GM19099 (cell line): ENCODE data around the gene RRH.
A peak's percentile ranks its signal among the peaks of the same experiment; 100 is the strongest.

Experiments used
- POLR2A ChIP-seq: IDR thresholded peaks from 3 replicates; pipeline ENCODE4 v1.6.1; 2011; ENCODE audit warnings: low read depth; ENCODE audit not compliant: insufficient read length; ENCODE audit errors: extremely low read depth

RRH gene, protein sequence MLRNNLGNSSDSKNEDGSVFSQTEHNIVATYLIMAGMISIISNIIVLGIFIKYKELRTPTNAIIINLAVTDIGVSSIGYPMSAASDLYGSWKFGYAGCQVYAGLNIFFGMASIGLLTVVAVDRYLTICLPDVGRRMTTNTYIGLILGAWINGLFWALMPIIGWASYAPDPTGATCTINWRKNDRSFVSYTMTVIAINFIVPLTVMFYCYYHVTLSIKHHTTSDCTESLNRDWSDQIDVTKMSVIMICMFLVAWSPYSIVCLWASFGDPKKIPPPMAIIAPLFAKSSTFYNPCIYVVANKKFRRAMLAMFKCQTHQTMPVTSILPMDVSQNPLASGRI

DNA sequence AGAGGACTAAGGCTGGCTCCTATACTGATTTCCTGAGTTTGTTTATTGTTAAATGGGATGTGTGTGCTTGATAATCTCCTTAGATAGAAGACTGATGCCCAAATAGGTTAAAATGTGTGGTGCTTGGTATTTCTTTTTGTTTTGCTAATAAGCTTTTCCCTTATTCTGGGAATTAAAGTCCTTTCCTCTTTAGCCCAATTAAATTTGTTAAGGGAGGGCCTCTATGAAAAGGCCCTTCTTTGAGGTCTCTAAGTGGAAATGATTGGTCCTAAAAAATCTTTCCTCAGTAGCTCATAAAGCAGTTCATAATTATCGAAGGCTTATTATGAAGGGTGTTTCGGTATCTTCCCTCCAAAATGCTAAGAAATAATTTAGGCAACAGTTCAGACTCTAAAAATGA lies at the start of gene RRH:
Gene RRH, plus strand, starts transcription at position 301 of the 400 bp plus-strand sequence. Its CDS starts 56 bp downstream, at position 357.
- no peak for TF ChIP-seq POLR2A

DNA sequence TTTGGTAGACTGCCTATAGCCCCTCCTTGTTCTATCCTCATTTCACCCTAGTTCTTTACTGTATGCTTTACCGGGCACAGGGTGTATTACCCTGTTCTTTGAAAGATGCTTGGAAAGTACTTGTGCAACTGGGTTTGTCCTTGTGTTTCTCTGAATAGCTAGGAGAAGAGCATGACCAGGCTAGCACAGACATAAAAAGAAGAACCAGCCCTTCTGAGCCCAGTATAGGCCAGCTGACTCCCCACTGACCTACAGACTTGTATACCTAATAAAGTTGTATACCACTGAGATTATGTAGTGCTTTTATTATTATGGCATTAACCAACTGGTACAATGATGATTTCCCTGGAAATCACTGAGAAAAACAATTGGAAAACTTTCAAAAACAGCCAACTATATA lies 40.9 kb upstream of the RRH start:
- TF ChIP-seq POLR2A, result no peak

DNA sequence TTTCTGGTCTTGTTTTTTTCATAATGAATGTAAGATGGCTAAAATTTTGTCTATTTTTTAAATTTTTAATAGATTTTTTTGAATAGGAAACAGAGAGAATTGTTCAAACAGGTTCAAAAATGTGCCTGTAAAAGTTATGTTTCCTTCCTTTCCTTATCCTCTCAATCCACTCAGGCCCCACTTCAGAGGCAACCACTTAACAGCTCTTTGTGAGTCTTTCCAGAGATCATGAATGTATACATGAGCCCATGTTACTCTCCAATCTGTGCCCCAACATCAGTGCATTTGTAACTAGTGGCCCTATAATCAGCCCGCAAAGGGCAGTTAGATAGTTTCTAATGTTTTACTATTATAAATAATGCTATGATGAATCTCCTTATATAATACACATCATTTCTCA lies 40.0 kb upstream of the RRH start:
- TF ChIP-seq POLR2A, result no peak

DNA sequence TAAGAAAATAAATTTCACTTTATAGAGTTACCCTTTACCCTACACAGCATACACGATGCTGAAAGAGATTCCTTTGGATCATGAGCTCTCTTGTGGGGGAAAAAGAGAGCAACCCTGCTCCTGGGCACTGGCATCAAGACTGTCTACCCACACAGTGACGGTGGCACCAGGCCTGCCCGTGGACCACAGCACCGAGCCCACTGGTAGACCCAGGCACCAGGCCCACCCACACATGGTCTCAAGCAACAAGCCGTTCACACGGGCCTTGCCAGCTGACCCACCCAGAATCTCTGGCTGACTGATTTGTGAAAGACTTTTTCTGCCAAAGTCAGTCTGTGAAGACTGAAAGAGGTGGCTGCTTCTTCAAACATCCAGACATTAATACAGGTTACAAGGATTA lies 32.7 kb upstream of the RRH start:
- no peak for TF ChIP-seq POLR2A

DNA sequence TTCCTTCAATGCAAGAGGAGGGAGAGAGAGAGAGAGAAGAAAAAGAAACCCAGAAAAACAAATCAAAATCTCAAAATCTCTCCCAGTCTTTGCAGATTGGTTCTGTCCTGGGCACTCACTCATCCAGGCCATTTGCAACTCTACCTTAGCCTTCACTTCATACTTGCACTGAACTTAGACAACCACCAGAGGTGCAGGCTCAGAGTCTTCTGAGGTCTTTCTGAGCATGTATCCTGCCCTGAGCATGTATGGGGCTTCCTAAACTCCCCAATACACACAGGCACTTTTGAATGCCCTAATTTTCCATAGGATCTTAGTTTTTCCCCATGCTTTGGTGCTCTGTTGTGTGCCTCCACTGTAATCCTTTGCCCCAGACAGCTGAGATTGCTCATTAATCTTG lies 28.9 kb upstream of the RRH start:
- TF ChIP-seq POLR2A, result no peak

DNA sequence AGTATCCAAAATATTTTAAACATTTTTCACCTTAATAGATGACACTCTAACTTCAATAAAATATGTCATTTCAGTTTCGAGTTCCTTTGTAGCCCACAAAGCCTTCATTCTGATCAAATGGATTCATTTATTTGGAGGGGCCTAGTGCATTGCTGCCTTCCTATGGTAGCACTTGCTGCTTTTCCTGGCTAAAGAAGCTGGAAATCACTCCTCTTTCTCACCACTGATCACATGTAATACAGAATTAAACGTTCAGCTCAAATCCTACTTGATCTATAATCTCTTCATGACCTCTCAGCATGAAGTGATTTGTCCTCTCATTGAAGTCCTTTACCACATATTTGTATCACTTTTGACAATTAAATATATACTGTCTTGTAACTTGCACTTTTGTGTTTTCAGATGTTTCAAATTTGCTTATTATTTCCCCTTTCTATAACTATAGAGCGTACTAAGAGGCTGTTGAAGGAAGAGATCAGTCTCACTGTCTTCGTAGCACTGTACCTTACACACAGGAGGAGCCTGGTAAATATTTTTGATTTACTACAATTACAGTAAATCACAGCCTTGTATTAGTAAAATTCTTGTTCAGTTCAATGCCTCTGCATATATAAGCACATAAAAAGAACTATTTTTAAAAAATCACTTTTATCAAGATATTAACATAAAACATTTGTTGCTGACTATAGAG lies 26.5 kb upstream of the RRH start:
- no peak for TF ChIP-seq POLR2A

DNA sequence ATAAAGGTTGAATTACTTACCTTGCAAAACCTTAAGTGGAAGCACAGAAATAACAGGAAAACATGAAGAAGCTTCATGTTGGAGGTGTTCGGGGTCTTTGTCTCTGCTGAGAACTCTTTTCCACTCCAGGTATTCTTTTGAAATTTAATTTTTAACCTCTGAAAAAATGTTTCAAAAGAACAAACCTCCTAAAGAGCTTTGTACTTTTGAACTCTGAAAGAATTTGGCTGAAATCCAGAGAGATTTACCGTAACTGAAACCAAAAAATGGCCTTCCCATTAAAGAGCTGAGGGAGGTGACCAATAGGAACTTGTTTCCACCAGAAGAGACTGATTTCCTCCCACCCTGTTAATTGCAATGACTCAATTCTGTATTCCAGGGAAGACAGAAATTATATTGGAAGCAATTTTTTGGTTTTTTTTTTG lies 25.9 kb upstream of the RRH start, which contains the start of gene CFI:
Gene CFI, minus strand, starts transcription at position 105 of the 425 bp plus-strand sequence. Its CDS starts 28 bp downstream, at position 77.
- no peak for TF ChIP-seq POLR2A

DNA sequence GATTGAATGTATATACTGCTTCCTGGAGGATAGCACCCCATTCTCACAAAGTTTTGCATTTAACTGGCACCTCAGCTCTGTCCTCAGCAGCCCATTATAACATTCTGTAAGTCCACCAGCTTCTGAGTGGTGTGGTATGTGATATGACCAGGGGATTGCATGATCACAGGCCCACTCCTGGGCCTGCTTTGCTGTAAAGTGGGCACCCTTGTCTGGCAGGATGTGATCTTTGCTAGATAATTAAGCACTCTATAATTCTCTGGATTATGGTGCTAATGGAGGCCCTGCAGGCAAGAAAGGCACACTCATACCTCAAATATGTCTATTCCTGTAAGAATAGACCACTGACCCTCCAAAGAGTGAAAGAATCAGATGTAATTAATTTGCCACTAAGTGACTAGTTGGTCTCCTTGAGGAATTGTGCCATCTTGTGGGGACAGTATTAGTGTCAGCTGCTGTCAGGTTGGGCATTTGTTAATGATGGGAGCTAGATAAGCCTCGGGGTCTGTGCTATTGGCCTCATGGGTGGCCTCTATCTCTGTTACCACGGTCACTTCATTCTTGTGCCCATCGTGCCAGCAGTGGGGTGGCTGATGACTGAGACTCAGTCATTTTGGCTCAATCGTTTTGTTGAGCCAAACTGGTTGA lies 23.7 kb upstream of the RRH start:
- TF ChIP-seq POLR2A, result no peak

DNA sequence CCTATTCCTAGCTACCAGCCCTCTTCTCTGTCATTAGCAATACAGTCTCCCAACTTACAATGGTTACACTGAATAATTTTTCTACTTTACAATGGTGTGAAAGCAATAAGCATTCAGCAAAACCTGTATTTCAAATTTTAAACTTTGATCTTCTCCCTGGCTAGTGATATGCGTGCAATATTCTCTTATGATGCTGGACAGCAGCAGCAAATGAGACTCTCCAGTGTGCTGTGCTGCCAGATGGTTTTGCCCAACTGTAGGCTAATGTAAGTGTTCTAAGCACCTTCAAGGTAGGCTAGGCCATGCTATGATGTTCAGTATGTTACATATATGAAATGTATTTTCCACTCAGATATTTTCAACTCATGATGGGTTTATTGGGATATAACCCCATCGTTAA lies 18.1 kb upstream of the RRH start:
- no peak for TF ChIP-seq POLR2A

DNA sequence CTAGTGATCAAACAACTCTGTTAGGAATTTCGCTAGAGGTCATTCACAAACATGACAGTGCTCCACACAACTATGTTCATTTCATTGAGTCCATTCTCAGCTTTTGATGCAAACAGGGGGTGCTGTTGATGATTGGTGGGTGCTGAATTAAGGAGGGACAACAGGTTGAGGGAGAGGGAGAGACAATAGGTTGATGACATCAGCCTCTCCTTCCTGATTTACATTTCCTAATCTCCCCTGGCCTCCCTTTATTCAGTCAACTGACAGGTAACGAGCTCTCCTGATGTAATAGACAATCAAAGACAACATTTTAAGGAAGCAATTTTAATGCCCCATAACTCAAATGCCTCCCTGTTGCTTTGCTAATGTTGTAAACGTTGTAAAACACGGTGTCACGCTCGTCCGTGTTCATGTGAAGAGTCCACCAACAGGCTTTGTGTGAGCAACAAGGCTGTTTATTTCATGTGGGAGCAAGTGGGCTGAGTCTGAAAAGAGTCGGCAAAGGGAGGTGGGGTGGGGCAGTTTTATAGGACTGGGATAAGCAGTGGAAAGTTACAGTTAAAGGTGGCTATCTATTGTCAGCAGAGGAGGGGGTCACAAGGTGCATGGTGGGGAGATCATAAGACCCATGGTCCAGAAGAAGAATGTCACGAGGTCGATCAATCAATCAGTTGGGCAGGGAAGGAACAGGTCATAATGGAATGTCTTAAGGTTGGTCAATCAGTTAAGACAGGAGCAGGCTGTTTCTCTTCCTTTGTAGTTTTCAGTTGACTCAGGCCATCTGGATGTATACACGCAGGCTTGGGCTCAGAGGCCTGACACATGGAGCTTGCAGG lies 17.0 kb upstream of the RRH start:
- TF ChIP-seq POLR2A, result no peak

DNA sequence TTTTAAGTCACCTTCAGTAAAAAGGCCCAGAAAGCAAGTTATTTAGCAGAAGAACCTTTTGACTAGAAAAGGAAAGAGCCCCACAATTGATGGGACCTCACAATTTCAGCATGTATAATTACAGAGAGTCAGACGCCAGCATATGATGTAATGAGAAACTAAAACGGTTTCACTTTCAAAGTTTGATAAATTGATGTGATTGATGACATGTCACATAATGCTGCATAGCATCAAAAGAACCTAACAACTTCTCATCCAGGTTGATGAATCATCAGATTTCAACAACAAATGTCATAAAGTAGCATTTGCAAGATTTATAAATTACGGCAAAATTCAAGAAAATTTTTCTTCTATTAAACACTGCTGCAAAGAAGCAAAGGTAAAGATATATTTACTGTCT lies 16.1 kb upstream of the RRH start:
- no peak for TF ChIP-seq POLR2A

DNA sequence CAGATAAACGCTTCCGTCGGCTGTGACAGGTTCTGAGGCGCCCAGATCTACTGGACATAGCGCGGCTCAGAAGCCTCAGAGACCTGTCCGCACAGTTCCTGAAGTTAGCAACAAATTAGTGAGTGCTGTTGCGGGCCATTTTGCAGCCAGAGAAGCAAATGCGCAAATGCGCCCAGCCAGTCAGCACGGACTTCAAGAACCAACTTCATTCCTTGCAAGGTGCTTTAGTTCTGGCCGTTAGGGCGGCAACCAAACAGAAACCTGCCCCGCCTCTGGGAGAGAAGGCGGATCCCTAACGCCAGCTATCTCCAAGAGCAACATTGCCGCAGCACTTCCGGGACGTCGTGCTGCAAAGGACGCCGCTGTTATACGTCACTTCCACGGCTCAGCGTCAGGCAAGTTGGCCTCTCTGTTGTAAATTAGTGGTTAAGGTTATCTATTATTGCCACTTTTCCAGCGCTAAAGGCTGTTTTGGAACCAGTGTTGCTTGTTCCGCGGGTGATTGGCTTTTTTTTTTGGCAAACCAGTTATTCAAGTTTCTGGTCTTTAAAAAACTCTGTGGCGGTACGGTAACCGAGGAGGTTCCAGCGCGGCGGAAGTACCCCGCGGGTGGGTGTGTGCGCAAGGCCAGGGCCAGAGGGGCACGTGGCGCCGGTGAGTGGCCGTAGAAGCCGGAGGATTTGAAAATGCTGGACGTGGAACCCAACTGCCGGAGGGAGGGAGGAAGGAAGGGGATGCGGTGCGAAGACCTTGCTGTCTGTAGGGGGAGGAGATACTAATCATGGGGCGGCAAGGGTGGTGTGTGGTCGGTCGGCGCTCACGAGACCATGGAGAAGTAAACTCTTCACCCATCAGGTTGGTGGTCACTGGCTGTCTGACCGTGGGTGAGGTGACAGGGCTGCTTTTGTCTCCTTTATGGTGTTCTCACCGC lies 12.4 kb upstream of the RRH start, which contains the start of gene GAR1:
Gene GAR1, plus strand, starts transcription at position 612 of the 931 bp plus-strand sequence. CDS start 403 bp downstream, outside the sequence.
- TF ChIP-seq POLR2A, result peak; percentile 68

DNA sequence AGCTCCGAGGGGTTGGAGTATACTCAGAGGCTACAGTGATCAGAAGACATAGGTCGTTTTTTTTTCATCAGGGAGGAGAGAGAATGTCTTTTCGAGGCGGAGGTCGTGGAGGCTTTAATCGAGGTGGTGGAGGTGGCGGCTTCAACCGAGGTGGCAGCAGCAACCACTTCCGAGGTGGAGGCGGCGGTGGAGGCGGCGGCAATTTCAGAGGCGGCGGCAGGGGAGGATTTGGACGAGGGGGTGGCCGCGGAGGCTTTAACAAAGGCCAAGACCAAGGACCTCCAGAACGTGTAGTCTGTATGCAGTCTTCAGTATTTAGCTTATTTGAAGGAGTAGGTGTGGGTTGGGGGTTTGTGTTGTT lies 11.7 kb upstream of the RRH start:
- no peak for TF ChIP-seq POLR2A

DNA sequence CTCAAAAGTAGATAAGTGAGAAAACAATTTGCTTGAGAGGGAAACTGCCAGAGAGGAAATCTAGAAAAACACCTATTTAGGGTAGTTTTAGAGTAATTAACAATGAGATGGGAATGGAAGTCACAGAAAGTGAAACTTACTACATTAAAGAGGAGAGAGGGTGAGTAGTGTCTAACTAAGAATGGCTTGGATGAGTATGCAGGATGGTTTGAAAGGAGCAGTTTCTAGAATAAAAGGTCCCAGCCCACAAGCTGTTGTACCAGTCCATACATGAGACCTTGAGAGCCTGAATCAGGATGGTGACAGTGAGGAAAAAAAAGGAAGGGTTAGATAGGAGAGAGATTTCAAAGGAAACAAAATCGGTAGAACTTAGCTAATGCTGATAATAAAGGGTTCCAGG lies 10.9 kb upstream of the RRH start:
- no peak for TF ChIP-seq POLR2A
